ENCODE measurements around the gene AKAP3. TPM values are rescaled to one million over a fixed set of nuclear protein-coding genes. Genes with fewer than 3 reads are reported as not detected.
A peak's percentile ranks its signal among the peaks of the same experiment; 100 is the strongest.

The AKAP3 gene
- 1 to 10 TPM; 2.8 to 4.7 (median 3.9) TPM for polyA plus RNA-seq (ENCODE audit: insufficient read length in 4 of 4)

- peak; percentile 71 to 94 (median 86) for DNase-seq (ENCODE audit: low read depth in 4 of 4, low spot score in 2 of 4)
Measured at GRCh38 chr12:4648501-4649357, at the start of gene AKAP3, which contains the start of gene NDUFA9. AKAP3 (minus strand) TSS chr12:4649051; CDS start chr12:4638196, 10,855 bp downstream. NDUFA9 (plus strand) TSS chr12:4649114; CDS start chr12:4649127, 13 bp downstream.

DNA sequence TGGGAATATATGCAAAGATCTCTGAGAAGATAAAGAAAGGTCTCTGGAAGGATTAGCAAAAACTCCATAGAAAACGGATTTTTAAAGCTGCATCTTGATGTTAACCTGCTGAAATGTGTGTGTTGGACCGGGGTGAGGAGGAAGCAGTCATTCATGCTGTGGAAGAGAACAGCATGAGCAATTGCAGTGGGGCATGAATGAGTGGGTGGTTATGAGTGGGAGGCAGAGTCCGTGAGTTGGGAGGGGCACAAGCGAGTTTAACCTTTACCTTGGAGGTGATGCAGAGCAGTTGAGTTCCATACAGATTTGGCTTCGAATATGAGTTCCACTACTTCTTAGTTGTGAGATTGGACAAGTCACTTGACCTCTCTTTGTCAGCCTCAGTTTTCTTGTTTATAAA, 41.9 kb upstream of the AKAP3 start:
- DNase-seq (ENCODE audit: low read depth in 4 of 4, low spot score in 2 of 4), result no peak

GRCh38 chr12:4685317-4685716, 36.5 kb upstream of the AKAP3 start:
- no peak for DNase-seq (ENCODE audit: low read depth in 4 of 4, low spot score in 2 of 4)

- no peak for DNase-seq (ENCODE audit: low read depth in 4 of 4, low spot score in 2 of 4)
Measured at GRCh38 chr12:4681732-4682131, 32.9 kb upstream of the AKAP3 start.

- DNase-seq (ENCODE audit: low read depth in 4 of 4, low spot score in 2 of 4), result no peak
Measured at GRCh38 chr12:4679711-4680110, 30.9 kb upstream of the AKAP3 start.

DNA sequence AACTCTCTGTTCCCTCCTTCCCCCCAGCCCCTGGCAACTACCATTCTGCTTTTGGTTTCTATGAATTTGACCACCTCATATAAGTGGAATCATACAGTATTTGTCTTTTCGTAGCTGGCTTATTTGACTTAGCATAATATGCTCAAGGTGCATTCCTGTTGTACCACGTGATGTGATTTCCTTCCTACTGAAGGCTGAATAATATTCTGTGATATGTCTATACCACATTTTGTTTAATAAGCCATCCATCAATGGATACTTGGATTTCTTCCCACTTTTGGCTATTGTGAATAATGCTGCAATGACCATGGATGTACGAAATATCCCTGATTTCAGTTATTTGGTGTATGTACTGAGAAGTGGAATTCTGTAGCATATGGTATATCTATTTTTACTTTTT, 16.4 kb upstream of the AKAP3 start:
- DNase-seq (ENCODE audit: low read depth in 4 of 4, low spot score in 2 of 4), result no peak

DNA sequence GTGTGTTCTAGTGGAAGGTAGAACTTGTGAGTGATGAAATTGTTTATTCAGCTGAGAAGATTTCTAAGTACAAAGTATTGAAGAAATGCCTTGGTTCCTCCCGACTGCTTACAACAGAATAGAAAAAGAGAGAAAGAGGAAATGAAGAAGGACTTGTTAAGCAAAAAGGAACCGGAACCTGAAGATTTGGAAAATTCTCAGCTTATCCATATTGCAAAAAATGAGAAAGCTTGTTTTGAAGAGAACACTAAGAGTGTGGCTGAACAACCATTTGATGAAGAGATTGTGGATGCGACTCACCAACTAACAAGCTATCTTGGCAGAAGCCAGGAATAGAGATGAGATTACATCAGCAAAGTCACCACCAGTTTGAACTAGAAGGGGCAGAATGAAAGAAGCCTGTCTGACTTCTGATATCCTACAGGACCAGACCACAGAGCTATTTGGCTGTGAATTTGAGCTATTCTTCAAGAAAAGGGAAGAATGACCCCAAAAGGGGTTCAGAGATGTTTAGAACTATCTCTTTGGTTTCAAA, 15.2 kb upstream of the AKAP3 start:
- DNase-seq (ENCODE audit: low read depth in 4 of 4, low spot score in 2 of 4), result no peak

GRCh38 chr12:4653691-4654090, 4.8 kb upstream of the AKAP3 start:
- DNase-seq (ENCODE audit: low read depth in 4 of 4, low spot score in 2 of 4), result no peak

- no peak for DNase-seq (ENCODE audit: low read depth in 4 of 4, low spot score in 2 of 4)
Measured at GRCh38 chr12:4653257-4653656, 4.4 kb upstream of the AKAP3 start.

DNA sequence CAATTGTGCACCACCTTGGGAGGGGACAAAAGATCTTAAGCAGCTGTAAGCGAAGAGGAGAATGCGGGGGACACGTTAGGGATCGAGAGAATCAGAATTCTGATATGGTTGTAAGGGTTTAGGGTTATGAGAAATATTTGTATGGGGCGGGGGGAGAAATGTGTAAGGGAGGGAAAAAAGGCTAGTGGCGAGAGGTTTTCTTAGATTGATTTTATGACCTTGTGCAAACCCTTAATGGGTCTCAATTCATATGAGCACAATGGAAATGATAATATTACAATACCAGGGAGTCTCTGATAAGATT, 459 bp upstream of the AKAP3 start:
- DNase-seq (ENCODE audit: low read depth in 4 of 4, low spot score in 2 of 4), result no peak

GRCh38 chr12:4648104-4648500, 749 bp downstream of the AKAP3 start:
- peak in 3 of 4 donors; percentile 3 to 13 (median 11) for DNase-seq (ENCODE audit: low read depth in 4 of 4, low spot score in 2 of 4)

DNA sequence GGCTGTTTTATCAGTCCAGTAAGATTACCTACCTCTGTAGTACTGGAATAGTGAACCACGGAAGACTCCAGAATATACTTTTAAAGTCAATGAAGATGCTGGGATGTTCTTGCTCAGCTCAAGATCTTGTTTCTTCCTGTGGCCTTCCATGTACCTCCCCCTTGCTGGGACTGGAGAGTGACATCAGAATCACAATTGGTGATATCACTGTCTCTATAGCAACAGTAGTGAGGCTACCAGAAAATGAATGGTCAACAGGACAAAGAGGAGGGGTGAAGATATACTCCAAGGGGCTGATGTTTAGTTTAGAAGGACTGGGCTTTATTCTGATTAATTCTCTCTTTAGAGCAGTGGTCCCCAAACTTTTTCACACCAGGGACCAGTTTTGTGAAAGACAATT, 3.8 kb downstream of the AKAP3 start:
- DNase-seq (ENCODE audit: low read depth in 4 of 4, low spot score in 2 of 4), result no peak

GRCh38 chr12:4643747-4644146, 5.1 kb downstream of the AKAP3 start:
- DNase-seq (ENCODE audit: low read depth in 4 of 4, low spot score in 2 of 4), result no peak

DNA sequence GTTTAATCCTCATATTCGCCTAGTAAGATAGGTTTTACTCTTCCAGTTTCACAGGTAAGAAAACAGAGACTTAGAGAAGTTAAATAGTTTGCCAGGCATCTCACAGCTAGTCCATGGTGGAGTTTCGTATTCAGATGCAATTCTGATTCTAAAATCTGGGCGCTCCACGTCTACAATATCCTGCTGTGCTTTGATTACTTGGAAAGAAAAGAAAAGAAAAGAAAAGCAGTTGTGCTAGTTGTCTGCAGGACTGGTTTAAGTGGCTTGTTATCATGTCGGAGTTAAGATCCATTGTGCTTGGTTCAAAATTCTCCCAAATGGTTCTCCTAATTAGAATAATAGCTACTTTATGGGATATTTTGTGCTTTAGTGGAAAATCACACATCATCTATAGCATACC, 18.6 kb downstream of the AKAP3 start:
- no peak for DNase-seq (ENCODE audit: low read depth in 4 of 4, low spot score in 2 of 4)

- DNase-seq (ENCODE audit: low read depth in 4 of 4, low spot score in 2 of 4), result no peak
Measured at GRCh38 chr12:4628406-4628805, 20.4 kb downstream of the AKAP3 start.

GRCh38 chr12:4626543-4626942, 22.3 kb downstream of the AKAP3 start:
- DNase-seq (ENCODE audit: low read depth in 4 of 4, low spot score in 2 of 4), result no peak

GRCh38 chr12:4621511-4621910, 27.3 kb downstream of the AKAP3 start:
- no peak for DNase-seq (ENCODE audit: low read depth in 4 of 4, low spot score in 2 of 4)

GRCh38 chr12:4615667-4616066, 33.2 kb downstream of the AKAP3 start:
- no peak for DNase-seq (ENCODE audit: low read depth in 4 of 4, low spot score in 2 of 4)

DNA sequence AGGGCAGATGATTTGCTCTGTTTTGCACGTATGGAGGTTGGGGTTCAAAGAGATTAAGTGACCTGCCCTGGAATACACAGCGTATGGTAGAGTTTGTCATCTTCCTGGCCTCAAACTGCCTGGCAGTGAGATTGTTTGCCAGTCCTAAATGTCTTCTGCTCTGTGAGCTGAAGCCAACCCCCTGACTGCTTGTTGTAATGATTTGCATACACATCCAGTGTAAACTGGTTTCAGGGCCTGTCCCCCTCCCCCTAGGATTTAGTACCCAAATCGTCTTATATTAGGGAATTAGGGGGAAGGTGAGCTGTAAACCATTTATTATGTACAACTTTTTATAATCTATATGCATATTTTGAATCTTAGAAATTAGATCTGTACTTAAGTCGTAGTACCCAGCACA, 38.4 kb downstream of the AKAP3 start:
- DNase-seq (ENCODE audit: low read depth in 4 of 4, low spot score in 2 of 4), result no peak

DNA sequence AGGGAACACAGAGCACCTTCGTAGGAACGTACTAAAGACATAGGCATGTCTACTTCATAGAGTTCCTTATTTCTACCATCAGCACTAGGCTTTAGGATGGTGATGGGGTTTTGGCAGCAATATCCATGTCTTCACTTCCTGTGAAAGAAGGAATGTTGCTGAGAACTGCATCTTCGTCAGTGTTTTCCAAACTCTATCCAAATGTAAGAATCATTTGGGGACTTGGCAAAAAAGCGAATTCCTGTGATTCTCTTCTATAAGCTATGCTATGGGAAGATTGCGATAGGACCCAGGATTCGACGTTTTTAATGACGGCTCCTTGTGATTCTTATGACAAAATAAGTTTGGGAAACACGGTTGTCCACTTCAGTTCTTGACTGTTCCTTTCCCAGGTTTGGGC, 39.8 kb downstream of the AKAP3 start:
- no peak for DNase-seq (ENCODE audit: low read depth in 4 of 4, low spot score in 2 of 4)

DNA sequence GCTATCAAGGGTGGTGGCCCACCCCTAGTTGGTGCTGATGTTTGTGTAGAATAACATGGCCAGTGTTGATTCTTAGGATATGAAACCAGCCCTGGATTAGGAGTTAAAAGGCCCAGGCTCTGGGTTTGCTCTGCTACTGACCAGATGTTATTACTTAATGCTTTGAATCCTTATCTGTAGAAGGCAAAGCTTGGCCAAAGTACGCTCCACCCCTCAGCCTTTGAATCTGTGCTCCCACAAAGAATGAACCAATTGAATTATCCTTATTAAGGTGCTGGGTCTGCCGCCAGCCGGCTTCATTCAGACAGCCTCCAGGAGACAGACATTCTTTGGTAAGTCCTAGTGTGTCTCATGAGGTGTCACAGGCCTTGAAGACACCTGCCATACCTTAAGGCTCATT, 41.8 kb downstream of the AKAP3 start:
- DNase-seq (ENCODE audit: low read depth in 4 of 4, low spot score in 2 of 4), result no peak

DNA sequence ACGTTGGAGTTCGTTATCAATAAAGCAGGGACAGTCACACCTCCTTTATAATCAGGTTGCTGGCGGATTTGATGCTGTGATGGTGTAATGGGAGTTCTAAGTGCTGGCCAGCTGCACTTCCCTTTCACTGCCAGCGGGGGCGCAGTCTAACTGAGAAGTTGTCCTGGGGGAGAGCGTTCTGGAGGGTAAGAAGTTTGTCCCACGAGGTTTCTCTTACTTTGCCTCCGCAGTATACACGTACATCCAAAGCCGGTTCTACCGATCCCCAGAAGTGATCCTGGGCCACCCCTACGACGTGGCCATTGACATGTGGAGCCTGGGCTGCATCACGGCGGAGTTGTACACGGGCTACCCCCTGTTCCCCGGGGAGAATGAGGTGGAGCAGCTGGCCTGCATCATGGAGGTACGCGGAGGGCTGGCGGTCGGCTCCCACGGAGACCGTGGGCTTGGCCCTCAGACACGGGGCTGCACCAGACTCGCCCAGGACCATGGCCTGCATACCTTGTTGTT, 44.1 kb downstream of the AKAP3 start:
- DNase-seq (ENCODE audit: low read depth in 4 of 4, low spot score in 2 of 4), result peak; percentile 64 to 85 (median 77)

Data from left renal cortex interstitium (tissue), 4 donors.